Stimulated activated CD8-positive, alpha-beta memory T cell treated with anti-CD3 and anti-CD28 coated beads, Interleukin-7, amount 100 ng/mL, for 48 hours (primary cell): ENCODE data around the gene ZNF516.

Source experiments
- DNase-seq, 2 donors: peaks; one replicate each; pipeline ENCODE4 v3.0.0-alpha.2; 2020; ENCODE audit warnings: low read depth in 1 of 2; ENCODE audit errors: extremely low read depth in 1 of 2

The ZNF516 gene

GRCh38 chr18:76471593-76471992, 23.4 kb downstream of the ZNF516 start:
- no peak for DNase-seq

DNA sequence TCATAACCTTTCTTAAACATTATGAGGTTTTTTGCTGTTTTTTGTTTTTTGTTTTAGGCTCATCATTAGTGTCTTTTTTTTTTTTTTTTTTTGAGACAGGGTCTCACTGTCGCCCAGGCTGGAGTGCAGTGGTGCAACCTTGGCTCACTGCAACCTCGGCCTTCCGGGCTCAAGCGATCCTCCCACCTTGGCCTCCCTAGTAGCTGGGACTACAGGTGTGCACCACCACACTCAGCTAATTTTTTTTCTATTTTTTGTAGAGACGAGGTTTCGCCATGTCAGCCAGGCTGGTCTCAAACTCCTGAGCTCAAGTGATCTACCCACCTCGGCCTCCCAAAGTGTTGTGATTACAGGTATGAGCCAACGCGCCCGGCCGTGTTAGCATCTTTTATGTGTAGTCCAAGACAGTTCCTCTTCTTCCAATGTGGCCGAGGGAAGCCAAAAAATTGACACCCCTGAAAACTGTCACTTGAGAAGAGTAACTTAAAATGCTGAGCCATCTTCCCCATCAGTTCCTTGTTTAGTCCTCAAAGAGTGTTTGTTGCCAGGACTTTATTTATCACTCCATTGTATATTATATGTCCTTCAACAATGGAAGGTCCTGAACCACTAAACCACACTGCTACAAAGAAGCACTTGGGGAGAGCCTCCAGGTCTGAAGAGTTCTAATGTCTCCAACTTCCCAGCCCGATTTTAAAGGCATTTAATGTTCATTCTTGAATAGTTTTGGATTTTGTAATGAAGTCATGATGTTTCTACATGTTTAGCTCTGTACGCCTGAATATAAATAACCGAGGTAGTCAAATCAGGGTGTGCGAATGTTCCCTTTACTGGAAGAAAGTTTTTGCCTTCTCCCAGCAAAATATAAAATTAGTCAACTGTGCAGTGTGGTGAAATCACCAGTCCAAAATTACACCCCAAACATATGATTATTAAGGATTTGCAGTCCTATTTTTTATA, 26.4 kb downstream of the ZNF516 start:
- no peak for DNase-seq

DNA sequence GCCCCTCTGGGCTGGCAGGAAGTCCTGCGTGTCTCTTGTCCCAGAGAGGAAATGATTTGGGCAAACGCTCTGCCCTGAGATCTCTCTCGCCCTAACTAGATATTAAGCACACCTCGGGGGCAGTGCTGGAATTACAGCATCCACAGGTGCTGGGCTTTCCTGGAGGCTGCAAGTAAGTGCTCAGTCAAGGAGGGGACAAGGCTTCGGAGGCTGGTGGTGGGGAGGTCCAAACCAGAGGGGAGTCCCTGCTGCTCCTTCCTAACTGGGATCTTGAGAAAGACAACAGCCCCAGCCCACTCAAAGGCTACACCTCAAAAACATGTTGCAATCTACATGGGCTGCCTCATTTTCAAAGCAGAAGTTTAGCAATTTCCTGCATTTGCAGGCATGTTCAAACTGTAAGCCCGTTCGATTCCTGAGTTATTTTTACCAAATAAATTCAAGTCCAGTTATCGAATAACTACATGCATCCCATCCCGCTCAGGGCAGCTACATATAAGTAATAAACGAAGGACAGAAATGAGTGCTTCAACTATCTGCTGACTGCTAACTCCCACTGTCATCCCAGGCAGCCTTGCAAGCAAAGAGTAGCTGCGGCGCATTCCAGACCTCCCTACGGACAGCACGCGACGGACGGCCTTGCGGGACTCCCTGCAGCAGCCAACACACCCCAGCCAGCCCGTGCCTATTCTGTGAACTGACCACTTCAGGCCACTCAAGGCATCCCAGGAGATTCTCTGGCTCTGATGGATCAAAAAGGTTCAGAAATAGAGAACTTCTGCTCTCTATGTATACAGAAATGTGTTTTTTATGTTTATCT, 27.5 kb downstream of the ZNF516 start:
- DNase-seq: no peak

DNA sequence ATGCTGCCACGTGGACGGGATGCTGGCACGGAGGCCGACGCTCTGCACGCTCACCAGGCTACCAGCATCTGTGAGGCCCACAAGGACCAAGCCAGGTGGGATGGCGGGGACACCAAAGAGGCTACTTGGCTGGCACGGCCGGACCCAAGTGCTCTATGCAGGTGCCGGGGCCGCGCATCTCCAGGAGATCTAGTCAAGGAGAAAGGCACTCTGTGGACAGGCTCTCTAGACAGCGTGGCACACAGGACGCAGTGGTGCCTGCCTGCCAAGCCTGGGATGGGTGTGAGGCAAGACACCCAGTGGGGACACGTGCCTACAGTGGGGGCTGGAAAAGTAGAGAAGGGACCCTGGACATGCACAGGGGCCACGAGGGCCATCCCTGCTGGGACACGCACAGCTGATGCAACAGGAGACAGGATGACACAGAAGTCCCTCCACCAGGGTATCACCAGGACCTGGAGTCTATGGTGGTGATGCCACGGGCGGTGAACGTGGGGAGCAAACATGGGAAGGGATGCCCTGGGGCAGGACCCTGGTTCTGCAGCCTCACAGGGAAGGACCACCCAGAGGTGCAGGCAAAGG, 28.5 kb downstream of the ZNF516 start:
- DNase-seq: no peak

- no peak for DNase-seq
Measured at GRCh38 chr18:76465630-76466409, 29.2 kb downstream of the ZNF516 start.

GRCh38 chr18:76464281-76465259, 30.5 kb downstream of the ZNF516 start:
- DNase-seq: no peak

DNA sequence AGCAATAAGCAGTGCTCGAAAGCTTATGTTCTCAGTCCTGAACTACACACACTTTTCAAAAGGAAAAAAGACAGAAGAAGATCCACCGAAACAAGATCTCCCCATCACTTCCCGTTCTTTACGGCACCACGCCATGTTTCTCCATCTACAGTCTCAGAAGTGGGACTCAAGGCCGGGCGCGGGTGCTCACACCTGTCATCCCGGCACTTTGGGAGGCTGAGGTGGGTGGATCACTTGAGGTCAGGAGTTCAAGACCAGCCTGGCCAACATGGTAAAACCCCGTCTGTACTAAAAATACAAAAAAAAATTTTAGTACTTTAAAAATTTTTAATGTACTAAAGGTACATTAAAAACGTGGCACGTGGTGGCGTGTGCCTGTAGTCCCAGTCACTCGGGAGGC, 31.2 kb downstream of the ZNF516 start:
- no peak for DNase-seq

DNA sequence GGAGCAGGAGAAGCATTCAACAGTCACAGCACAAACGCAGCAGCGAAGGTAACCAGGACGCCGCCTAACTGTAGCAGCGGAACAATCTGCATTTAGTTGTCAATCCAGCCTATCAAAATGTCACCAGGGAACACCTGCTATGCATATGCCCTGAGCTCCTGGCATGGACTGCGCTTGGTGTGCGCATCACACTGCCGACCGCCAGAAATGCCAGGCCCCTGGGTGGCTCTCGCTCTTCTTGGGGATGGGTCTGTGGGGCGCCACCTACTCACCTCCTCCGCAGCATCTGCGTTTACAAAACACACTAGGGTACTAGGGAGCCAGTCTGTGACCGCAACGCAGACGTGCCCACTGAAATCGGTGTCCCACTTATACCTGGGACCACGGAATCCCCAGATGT, 31.7 kb downstream of the ZNF516 start:
- DNase-seq: no peak

DNA sequence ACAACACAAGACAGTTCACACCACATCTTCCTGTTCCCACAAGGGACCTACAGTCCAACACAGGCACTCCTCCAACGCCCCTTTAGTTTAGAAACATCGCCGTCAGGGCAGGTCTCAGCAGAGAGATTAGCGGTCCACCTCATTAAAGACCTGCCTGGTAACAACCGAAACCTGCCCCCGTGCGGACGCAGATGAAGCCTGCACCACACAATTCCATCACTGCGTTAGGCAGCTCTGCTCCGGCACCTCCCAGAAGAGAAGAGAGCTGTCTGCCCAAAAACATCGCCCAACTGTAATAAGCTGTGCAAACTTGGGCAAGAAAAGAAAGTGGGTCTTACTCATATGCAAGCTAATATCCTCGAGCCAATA, 32.7 kb downstream of the ZNF516 start:
- DNase-seq: no peak

GRCh38 chr18:76461692-76462325, 33.2 kb downstream of the ZNF516 start:
- no peak for DNase-seq

GRCh38 chr18:76461148-76461547, 33.9 kb downstream of the ZNF516 start:
- DNase-seq: no peak

DNA sequence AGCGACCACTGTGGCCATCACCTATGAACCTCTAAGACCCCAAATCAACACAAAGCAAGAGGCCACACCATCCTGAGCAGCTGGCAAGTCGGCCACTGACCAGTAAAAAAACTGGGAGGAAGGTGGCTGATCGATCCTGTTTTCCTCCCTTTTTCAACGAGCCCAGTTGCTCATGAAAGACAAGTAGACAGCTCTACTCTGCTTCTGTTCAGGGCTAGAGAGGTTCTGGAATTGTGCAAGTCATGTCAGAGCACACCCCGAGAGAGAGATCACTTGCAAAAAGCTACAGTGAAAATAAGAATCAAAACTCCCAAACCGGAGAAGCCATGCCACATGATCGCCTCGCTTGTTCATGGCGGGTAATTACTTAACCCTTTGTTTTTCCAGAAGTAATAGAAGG, 34.6 kb downstream of the ZNF516 start:
- DNase-seq: no peak

GRCh38 chr18:76459687-76460350, 35.2 kb downstream of the ZNF516 start:
- DNase-seq: no peak

GRCh38 chr18:76459312-76459686, 35.7 kb downstream of the ZNF516 start:
- DNase-seq: no peak

GRCh38 chr18:76458522-76459311, 36.3 kb downstream of the ZNF516 start:
- no peak for DNase-seq

GRCh38 chr18:76457957-76458356, 37.1 kb downstream of the ZNF516 start:
- DNase-seq: no peak

- DNase-seq: no peak
Measured at GRCh38 chr18:76457475-76457874, 37.6 kb downstream of the ZNF516 start.

- DNase-seq: no peak
Measured at GRCh38 chr18:76456823-76457222, 38.2 kb downstream of the ZNF516 start.
